ENCODE measurements around the gene MGAT5. TPM values are rescaled to one million over a fixed set of nuclear protein-coding genes. Genes with fewer than 3 reads are reported as not detected.
A peak's percentile ranks its signal among the peaks of the same experiment; 100 is the strongest.

The MGAT5 gene, protein sequence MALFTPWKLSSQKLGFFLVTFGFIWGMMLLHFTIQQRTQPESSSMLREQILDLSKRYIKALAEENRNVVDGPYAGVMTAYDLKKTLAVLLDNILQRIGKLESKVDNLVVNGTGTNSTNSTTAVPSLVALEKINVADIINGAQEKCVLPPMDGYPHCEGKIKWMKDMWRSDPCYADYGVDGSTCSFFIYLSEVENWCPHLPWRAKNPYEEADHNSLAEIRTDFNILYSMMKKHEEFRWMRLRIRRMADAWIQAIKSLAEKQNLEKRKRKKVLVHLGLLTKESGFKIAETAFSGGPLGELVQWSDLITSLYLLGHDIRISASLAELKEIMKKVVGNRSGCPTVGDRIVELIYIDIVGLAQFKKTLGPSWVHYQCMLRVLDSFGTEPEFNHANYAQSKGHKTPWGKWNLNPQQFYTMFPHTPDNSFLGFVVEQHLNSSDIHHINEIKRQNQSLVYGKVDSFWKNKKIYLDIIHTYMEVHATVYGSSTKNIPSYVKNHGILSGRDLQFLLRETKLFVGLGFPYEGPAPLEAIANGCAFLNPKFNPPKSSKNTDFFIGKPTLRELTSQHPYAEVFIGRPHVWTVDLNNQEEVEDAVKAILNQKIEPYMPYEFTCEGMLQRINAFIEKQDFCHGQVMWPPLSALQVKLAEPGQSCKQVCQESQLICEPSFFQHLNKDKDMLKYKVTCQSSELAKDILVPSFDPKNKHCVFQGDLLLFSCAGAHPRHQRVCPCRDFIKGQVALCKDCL
- polyA plus RNA-seq (2013, experiment 1 of 2) = 28.1 TPM
- 22.9 TPM for polyA plus RNA-seq (2013, experiment 2 of 2)

- 91 to 95% methylated on average over 4 of the region's 4 CpGs for WGBS, 2 experiments (ENCODE audit: insufficient coverage in 2 of 2)
- Histone ChIP-seq H3K9me3 (ENCODE audit: control insufficient read depth, low read length) (no peaks in the 10 kb centered on the region), H3K36me3 (ENCODE audit: control insufficient read depth, insufficient read depth, low read length) (peaks cover 11% of the 10 kb centered on the region), H3K4me3 (ENCODE audit: extremely low read depth, insufficient read depth, low read length, poor library complexity, severe bottlenecking) (no peak within 1 kb of the TSS), H3K27ac (ENCODE audit: low read depth, low read length, severe bottlenecking) (no peak within 1 kb of the TSS), H3K4me1 (ENCODE audit: control insufficient read depth, insufficient read depth, low read length, poor library complexity, severe bottlenecking) (no peaks in the 10 kb centered on the region)
Observed at GRCh38 chr2:134253804-134254203, at the start of gene MGAT5. TSS of gene MGAT5 (plus strand) at chr2:134254072. CDS start at chr2:134254404, 332 bp downstream.

GRCh38 chr2:134205087-134205486 lies 48.8 kb upstream of the MGAT5 start:
- H3K27ac ChIP-seq (ENCODE audit: low read depth, low read length, severe bottlenecking) = no peak overlapping the region
- no peaks in the 10 kb centered on the region for H3K36me3 ChIP-seq (ENCODE audit: control insufficient read depth, insufficient read depth, low read length)
- H3K9me3 ChIP-seq (ENCODE audit: control insufficient read depth, low read length) = no peaks in the 10 kb centered on the region
- WGBS, 2 experiments (ENCODE audit: insufficient coverage in 2 of 2) = 71 to 80% methylated on average over 2 to 3 of the region's 3 CpGs
- peaks cover 33% of the 10 kb centered on the region for H3K4me1 ChIP-seq (ENCODE audit: control insufficient read depth, insufficient read depth, low read length, poor library complexity, severe bottlenecking)
- no peak overlapping the region for H3K4me3 ChIP-seq (ENCODE audit: extremely low read depth, insufficient read depth, low read length, poor library complexity, severe bottlenecking)

DNA sequence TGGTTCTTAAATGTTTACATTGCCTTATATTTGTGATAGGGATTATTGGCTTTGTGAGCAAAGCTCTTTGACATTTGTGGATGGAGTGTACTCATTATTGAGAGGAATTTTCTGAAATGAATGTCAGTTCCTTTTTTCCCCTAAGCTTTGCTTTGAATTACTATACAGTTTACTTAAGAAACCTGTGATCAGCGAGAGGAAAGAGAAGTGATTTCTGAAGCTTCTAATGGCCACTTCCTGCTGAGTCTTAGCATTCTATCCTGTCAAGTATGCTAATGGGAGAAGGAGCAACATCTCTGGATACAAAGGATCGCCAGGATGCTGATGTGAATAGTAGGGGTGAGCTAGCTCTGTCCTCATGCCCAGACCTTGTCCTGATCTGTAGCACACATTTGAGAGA lies 47.8 kb upstream of the MGAT5 start:
- Histone ChIP-seq H3K4me3 (ENCODE audit: extremely low read depth, insufficient read depth, low read length, poor library complexity, severe bottlenecking) (no peak overlapping the region), H3K9me3 (ENCODE audit: control insufficient read depth, low read length) (no peaks in the 10 kb centered on the region), H3K4me1 (ENCODE audit: control insufficient read depth, insufficient read depth, low read length, poor library complexity, severe bottlenecking) (peaks cover 33% of the 10 kb centered on the region), H3K27ac (ENCODE audit: low read depth, low read length, severe bottlenecking) (no peak overlapping the region), H3K36me3 (ENCODE audit: control insufficient read depth, insufficient read depth, low read length) (no peaks in the 10 kb centered on the region)
- 0 to 17% methylated on average over 1 of the region's 2 CpGs for WGBS, 2 experiments (ENCODE audit: insufficient coverage in 2 of 2)

GRCh38 chr2:134206573-134206972 lies 47.3 kb upstream of the MGAT5 start:
- peaks cover 33% of the 10 kb centered on the region for H3K4me1 ChIP-seq (ENCODE audit: control insufficient read depth, insufficient read depth, low read length, poor library complexity, severe bottlenecking)
- H3K27ac ChIP-seq (ENCODE audit: low read depth, low read length, severe bottlenecking) = no peak overlapping the region
- H3K36me3 ChIP-seq (ENCODE audit: control insufficient read depth, insufficient read depth, low read length) = no peaks in the 10 kb centered on the region
- H3K4me3 ChIP-seq (ENCODE audit: extremely low read depth, insufficient read depth, low read length, poor library complexity, severe bottlenecking) = no peak overlapping the region
- 76 to 82% methylated on average over 3 of the region's 5 CpGs for WGBS, 2 experiments (ENCODE audit: insufficient coverage in 2 of 2)
- no peaks in the 10 kb centered on the region for H3K9me3 ChIP-seq (ENCODE audit: control insufficient read depth, low read length)

- Histone ChIP-seq H3K4me3 (ENCODE audit: extremely low read depth, insufficient read depth, low read length, poor library complexity, severe bottlenecking) (no peak overlapping the region), H3K36me3 (ENCODE audit: control insufficient read depth, insufficient read depth, low read length) (no peaks in the 10 kb centered on the region), H3K27ac (ENCODE audit: low read depth, low read length, severe bottlenecking) (peak overlapping the region; percentile 8), H3K9me3 (ENCODE audit: control insufficient read depth, low read length) (no peaks in the 10 kb centered on the region), H3K4me1 (ENCODE audit: control insufficient read depth, insufficient read depth, low read length, poor library complexity, severe bottlenecking) (peaks cover 25% of the 10 kb centered on the region)
- WGBS, 2 experiments (ENCODE audit: insufficient coverage in 2 of 2) = 49 to 89% methylated on average over 2 to 3 of the region's 5 CpGs
Observed at GRCh38 chr2:134207589-134208209, 46.2 kb upstream of the MGAT5 start.

- Histone ChIP-seq H3K36me3 (ENCODE audit: control insufficient read depth, insufficient read depth, low read length) (no peaks in the 10 kb centered on the region), H3K4me3 (ENCODE audit: extremely low read depth, insufficient read depth, low read length, poor library complexity, severe bottlenecking) (no peak overlapping the region), H3K27ac (ENCODE audit: low read depth, low read length, severe bottlenecking) (no peak overlapping the region), H3K9me3 (ENCODE audit: control insufficient read depth, low read length) (no peaks in the 10 kb centered on the region), H3K4me1 (ENCODE audit: control insufficient read depth, insufficient read depth, low read length, poor library complexity, severe bottlenecking) (peaks cover 22% of the 10 kb centered on the region)
- no CpG with 5 or more reads among the region's 2 CpGs for WGBS, 2 experiments (ENCODE audit: insufficient coverage in 2 of 2)
Observed at GRCh38 chr2:134208825-134209224, 45.0 kb upstream of the MGAT5 start.

GRCh38 chr2:134212746-134213145 lies 41.1 kb upstream of the MGAT5 start:
- Histone ChIP-seq H3K36me3 (ENCODE audit: control insufficient read depth, insufficient read depth, low read length) (no peaks in the 10 kb centered on the region), H3K4me3 (ENCODE audit: extremely low read depth, insufficient read depth, low read length, poor library complexity, severe bottlenecking) (no peak overlapping the region), H3K27ac (ENCODE audit: low read depth, low read length, severe bottlenecking) (no peak overlapping the region), H3K9me3 (ENCODE audit: control insufficient read depth, low read length) (no peaks in the 10 kb centered on the region), H3K4me1 (ENCODE audit: control insufficient read depth, insufficient read depth, low read length, poor library complexity, severe bottlenecking) (peaks cover 3% of the 10 kb centered on the region)
- WGBS, 2 experiments (ENCODE audit: insufficient coverage in 2 of 2) = 100% methylated on average over 3 of the region's 3 CpGs

- Histone ChIP-seq H3K4me3 (ENCODE audit: extremely low read depth, insufficient read depth, low read length, poor library complexity, severe bottlenecking) (no peak overlapping the region), H3K27ac (ENCODE audit: low read depth, low read length, severe bottlenecking) (no peak overlapping the region), H3K9me3 (ENCODE audit: control insufficient read depth, low read length) (no peaks in the 10 kb centered on the region), H3K36me3 (ENCODE audit: control insufficient read depth, insufficient read depth, low read length) (no peaks in the 10 kb centered on the region), H3K4me1 (ENCODE audit: control insufficient read depth, insufficient read depth, low read length, poor library complexity, severe bottlenecking) (peaks cover 22% of the 10 kb centered on the region)
- 96 to 99% methylated on average over 7 of the region's 8 CpGs for WGBS, 2 experiments (ENCODE audit: insufficient coverage in 2 of 2)
Observed at GRCh38 chr2:134216152-134216829, 37.6 kb upstream of the MGAT5 start.

- Histone ChIP-seq H3K27ac (ENCODE audit: low read depth, low read length, severe bottlenecking) (no peak overlapping the region), H3K36me3 (ENCODE audit: control insufficient read depth, insufficient read depth, low read length) (no peaks in the 10 kb centered on the region), H3K4me3 (ENCODE audit: extremely low read depth, insufficient read depth, low read length, poor library complexity, severe bottlenecking) (no peak overlapping the region), H3K4me1 (ENCODE audit: control insufficient read depth, insufficient read depth, low read length, poor library complexity, severe bottlenecking) (peaks cover 22% of the 10 kb centered on the region), H3K9me3 (ENCODE audit: control insufficient read depth, low read length) (no peaks in the 10 kb centered on the region)
- WGBS, 2 experiments (ENCODE audit: insufficient coverage in 2 of 2) = 100% methylated on average over 1 to 2 of the region's 2 CpGs
Observed at GRCh38 chr2:134217351-134217750, 36.5 kb upstream of the MGAT5 start.

DNA sequence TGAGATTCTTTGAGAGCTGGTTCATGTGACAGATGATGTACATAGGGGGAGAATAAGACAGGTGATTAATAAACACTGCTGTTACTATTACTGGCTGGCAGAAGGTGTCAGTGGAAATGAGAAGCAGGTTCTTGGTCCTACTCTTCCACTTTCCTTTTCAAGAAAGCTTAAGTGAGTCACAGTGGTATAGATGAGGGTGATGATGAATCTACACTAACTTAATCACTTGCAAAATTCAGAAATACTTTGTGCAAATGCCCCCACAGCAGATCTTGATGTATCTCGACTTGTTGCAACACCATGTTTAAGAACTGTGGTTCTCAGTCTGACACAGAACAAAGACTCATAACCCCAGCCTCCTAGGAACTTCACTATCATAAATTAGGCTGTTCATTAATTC lies 35.9 kb upstream of the MGAT5 start:
- WGBS, 2 experiments (ENCODE audit: insufficient coverage in 2 of 2) = 75 to 90% methylated on average over 1 of the region's 1 CpG
- no peaks in the 10 kb centered on the region for H3K36me3 ChIP-seq (ENCODE audit: control insufficient read depth, insufficient read depth, low read length)
- H3K27ac ChIP-seq (ENCODE audit: low read depth, low read length, severe bottlenecking) = no peak overlapping the region
- peaks cover 22% of the 10 kb centered on the region for H3K4me1 ChIP-seq (ENCODE audit: control insufficient read depth, insufficient read depth, low read length, poor library complexity, severe bottlenecking)
- H3K9me3 ChIP-seq (ENCODE audit: control insufficient read depth, low read length) = no peaks in the 10 kb centered on the region
- H3K4me3 ChIP-seq (ENCODE audit: extremely low read depth, insufficient read depth, low read length, poor library complexity, severe bottlenecking) = no peak overlapping the region

Data from mesodermal cell (in vitro differentiated cells).